Posterior cingulate gyrus (tissue), 11 donors: ENCODE measurements around the gene NOS1AP.

Source experiments
- DNase-seq, 10 donors: peaks; one replicate each; pipeline versions ENCODE4 v3.0.0 to v3.0.0-alpha.2; 2020 to 2021; ENCODE audit warnings: mixed read lengths in 3 of 10
- intact Hi-C: fragments of 100-400 bp; cut with DNase I; formaldehyde crosslinking; loops from one replicate; pipeline ENCODE4 v1.15.1; 2023

The NOS1AP gene

DNA sequence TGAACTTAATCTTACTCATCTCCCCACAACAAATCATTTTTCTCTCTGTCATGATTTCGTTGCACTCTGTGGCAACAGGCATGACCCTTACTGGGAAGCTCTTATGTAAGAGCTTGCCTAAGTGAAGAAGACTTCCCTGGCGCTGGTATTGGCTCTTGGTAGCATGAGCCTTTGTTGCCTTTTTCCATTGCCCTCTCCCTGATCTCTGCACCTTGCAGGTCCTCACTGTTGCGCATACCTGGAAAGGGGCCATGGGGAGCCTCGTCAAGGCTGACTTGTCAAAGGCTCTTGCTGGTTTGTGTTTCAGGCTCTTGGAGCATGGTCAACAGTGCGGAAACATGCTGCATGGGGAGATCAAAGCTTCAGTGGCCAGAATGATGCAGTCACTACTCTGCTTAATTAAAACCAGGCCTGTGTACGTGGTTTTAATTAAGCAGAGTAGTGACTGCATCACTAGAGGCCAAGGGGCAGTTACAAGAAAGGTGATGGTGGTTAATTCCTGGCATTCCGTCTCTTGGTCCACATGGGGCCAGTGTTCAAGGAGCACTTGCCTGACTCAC is 165.8 kb downstream of the NOS1AP start:
- intact Hi-C loops: no loop called here
- DNase-seq: no peak

DNA sequence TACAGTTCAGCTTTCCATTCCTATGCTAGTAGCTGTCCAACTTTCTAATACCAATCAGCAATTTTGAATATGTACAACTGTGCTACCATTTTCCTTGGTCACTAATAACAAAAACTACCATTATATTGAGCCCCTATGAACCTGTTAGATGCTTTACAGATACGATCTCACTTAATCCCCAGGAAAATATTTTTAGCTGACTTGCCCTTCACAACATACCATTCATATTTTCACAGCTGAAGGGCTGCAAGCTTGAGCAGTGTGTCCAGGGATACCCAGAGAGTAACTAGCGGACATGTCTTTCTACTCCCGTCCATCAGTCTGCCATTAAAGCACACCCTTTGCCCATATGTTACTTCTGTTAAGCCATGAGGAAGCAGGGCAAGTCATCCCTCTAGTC is 166.7 kb downstream of the NOS1AP start:
- intact Hi-C loops: no loop called here
- DNase-seq: no peak

DNA sequence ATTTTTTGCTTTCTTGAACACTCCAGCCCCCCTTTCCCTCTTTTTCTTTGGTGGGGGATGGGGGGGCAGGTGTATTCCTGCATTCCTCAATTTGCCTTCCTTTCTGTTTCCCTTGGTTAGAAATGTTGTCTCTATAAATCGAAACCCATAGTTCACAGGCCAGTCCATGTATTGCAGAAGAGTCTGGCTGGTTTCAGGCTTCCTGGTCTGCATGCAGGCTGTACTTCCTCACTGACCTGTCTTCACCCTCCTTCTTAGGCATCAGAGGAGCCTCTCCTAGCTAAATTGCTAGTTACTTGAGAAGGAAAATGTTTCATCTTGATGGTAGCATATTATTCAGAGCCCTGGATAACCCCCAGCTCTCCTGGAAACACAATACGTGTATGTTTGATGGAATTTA is 167.1 kb downstream of the NOS1AP start:
- DNase-seq: no peak
- intact Hi-C loops: no loop called here

GRCh38 chr1:162240577-162240976 is 171.1 kb downstream of the NOS1AP start:
- no peak for DNase-seq
- intact Hi-C loops: no loop called here

DNA sequence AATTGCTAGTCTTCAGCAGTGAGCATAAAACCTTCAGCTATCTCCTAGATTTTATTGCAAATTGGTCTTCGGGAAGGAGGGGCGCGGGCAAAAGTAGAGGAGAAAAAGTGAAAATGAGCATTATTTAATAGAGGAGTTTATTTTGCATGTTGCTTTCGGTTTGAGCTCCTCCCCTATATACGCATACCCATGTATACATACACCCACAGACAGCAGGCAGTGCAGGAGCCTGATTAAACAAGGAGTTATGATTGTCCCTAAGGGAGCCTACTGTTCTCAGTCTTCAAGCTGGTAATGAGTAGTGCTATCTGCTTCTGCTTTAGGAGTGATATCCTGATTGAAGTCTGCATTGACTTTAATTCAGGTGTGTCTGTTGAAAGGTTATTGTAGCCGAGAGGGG is 173.3 kb downstream of the NOS1AP start:
- intact Hi-C loops: no loop called here
- DNase-seq: no peak

DNA sequence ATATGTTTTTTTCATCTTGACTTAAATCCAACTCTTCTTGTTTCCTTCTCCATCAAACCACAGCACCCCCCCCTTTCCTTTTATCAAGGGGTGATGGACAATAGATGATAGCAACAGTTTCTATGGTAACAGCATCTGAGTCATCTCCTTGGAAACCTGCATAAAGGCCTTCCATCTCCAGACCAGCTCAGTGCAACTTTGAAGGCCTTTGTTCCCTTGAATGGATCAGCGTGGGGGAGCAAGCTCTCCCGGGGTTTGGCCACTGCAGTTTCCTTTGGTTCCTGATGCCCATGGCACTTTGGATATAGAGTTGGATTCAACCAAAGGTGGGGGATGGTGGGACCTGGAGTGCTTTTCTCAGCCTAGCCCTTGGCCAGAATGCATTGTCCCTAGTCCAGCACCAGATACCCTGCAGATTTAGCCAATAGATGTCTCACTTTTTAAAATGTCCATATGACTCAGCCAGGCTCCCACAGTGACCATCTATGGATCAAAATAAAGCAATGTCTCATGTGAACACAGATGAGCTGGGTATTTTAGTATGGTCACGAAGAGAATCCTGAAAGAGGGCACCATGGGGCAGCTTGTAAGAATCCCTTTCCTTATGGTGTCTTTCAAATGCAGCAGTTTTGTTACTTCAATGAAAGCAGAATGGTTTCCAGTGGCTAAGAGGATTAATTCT is 179.5 kb downstream of the NOS1AP start:
- peak in 5 of 10 donors; percentile 11 to 87 (median 25) for DNase-seq
- intact Hi-C loops: no loop called here

- DNase-seq: no peak
- intact Hi-C loops: no loop called here
Observed at GRCh38 chr1:162250004-162250730, 180.7 kb downstream of the NOS1AP start.

GRCh38 chr1:162251102-162251501 is 181.6 kb downstream of the NOS1AP start:
- intact Hi-C loops: no loop called here

GRCh38 chr1:162252214-162252613 is 182.7 kb downstream of the NOS1AP start:
- DNase-seq: no peak
- intact Hi-C loops: no loop called here

More at GRCh38 chr1:162251102-162251501, 181.6 kb downstream of the NOS1AP start:
- DNase-seq: no peak

DNA sequence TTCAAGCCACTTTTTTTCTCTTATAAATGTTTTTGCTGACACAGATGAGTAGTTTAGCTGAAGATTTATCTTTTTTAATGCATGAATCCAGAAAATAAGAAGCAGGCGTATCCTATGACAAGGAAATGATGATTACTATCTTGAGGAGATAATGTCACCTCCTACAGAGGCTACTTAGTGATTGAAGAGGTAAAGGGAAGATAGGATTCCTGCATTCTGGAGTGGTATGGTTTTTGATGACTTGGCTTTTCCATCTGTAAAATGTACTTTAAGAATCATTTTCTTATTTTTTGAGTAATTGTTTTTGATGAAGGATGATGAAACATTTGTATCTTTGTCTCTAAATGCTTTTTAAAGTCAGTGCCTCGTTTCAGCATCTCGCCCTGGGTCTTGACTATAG is 184.3 kb downstream of the NOS1AP start:
- DNase-seq: no peak

DNA sequence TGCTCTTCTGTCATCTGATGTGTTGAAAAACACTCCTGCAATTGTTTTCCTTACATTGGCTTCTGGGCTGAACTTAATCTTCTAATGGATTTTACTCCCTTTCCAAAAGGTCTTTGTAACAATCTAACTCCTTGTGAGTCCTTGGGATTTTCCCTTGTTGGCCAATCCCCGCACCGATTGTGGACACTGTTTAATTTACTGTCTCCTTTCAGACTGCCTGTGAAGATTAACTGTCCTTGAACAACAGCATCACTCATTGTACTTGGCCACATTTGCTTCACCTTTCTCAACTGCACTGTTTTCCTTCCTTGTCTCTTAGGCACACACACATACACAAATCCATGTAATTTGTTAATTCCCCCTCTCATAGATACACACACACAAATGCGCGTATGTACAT is 186.8 kb downstream of the NOS1AP start:
- intact Hi-C loops: no loop called here
- no peak for DNase-seq

More for the DNA sequence above, 184.3 kb downstream of the NOS1AP start:
- intact Hi-C loops: no loop called here

- DNase-seq: no peak
- intact Hi-C loops: no loop called here
Observed at GRCh38 chr1:162258394-162258793, 188.9 kb downstream of the NOS1AP start.

GRCh38 chr1:162259894-162260455 is 190.5 kb downstream of the NOS1AP start:
- intact Hi-C loops: no loop called here
- DNase-seq: no peak

DNA sequence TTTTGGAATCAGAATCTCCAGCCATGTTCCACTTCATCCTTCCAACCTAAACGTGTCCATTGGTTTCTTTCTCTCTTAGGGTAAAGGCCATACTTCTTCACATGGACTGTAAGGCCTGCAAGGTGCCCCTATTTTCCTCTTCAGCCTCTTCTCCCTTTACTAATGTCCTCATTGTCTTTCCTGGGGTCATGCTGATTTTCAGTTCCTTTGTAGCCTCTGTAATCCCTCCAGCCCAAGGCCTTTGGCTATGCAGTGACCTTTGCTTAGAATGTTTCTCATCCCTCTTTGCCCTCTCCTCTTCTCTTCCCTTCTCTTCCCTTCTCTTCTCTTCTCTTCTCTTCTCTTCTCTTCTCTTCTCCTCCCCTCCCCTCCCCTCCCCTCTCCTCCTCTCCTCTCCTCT is 194.6 kb downstream of the NOS1AP start:
- intact Hi-C loops: no loop called here
- no peak for DNase-seq

DNA sequence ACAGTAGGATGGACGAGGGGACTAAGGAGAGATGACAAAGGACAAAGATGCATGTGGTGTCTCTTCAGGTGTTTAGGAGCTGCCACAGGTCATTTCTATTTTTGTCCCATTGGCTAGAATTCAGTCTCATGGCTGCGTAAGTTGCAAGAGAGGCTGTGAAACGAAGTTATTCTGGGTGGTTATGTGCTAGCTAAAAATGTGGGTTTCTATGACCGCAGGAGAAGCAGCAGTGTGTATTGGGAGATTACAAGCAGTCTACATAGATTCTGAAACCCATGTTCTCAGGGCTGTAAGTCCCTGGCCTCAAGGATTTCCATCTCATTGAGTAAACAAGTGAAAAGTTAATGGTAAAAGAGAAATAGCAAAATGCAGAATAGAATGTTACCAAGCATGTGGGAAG is 196.5 kb downstream of the NOS1AP start:
- DNase-seq: no peak
- intact Hi-C loops: no loop called here

DNA sequence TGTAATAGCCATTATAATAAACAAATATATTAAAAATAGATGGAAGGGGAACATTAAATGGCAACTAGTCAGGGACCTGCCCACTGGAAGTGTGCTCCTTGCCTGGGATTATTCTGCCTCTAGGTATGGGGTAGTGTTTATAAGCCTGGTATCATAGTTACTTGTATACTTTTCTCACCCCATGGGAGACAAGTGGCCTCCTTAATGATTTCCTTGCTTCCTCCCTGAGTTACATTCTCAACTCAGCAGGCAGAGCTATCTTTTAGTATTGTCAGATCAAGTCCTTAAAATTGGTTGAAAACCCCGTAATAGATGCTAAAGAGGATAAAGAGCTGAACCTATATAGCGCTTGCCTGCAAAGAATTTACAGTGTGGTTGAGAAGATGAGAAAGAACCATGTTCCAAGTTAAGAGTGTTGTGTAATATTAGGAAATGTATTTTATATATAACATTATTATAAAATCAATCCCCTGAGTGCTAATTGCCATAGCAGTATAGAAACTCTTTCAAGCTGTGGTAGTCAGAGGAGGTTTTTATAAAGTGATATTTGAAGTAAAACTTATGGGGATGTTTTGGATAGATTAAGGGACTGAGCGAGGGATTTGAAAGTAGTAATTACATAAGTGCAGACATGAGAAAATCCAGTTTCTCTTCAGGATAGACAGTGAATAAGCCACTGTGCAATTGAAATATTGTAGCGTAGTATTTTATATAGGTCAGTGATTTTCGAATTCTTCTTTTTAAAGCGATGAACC is 200.7 kb downstream of the NOS1AP start:
- DNase-seq: no peak
- intact Hi-C loops: no loop called here

- no peak for DNase-seq
- intact Hi-C loops: no loop called here
Observed at GRCh38 chr1:162271972-162272371, 202.5 kb downstream of the NOS1AP start.

DNA sequence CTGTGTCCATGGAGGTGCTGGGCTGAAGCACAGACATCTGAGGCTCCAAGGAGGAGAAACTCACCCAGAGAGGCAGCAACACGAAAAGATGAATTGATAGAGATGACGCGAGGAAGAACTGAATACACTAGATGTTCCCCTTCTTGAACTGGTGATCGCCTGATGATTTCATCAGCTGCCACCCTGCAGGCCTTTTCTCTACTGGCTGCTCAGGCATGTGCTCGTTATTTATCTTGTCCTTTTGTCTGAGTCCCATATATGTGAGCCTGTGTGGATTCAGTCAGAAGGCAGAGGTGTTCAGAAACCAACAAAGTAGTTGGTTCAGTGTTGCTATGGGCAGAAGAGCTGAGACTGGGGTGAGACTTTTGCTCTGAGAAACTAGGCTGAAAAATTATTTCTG is 202.9 kb downstream of the NOS1AP start:
- DNase-seq: no peak
- intact Hi-C loops: no loop called here

- no peak for DNase-seq
- intact Hi-C loops: loop anchor here (1.0 kb wide), 1 partner anchor 219 kb away; no protein-coding TSS in a partner anchor
Observed at GRCh38 chr1:162275622-162276175, 206.2 kb downstream of the NOS1AP start.

- DNase-seq: no peak
- intact Hi-C loops: loop anchor here (1.0 kb wide), 1 partner anchor 220 kb away; no protein-coding TSS in a partner anchor
Observed at GRCh38 chr1:162276493-162276892, 207.0 kb downstream of the NOS1AP start.
